ENCODE measurements around the gene LETMD1.

The LETMD1 gene

DNA sequence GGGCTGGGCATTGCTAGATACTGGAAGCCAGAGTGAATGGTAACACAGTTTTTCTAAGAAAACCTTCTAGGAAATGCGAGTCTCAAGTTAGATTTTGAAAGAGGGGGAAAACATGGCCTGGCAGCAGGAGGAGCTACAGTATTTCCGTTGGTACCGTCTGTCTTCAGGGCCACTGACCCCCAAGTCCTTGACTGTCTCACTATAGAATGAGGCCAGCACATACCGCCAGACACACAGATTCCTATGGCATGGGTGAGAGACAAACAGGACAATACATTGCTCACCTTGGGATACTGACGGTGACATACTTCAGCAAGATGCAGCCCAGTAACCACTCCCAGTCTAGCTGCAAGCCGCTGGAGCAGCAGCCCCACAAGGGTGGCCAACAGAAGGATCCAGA, 43.6 kb upstream of the LETMD1 start:
- H3K14ac ChIP-seq (ENCODE audit: low read length in 2 of 2): no peak overlapping the region
- H2BK120ac ChIP-seq (ENCODE audit: low read depth, low read length): no peak overlapping the region
- H3K27ac ChIP-seq (ENCODE audit: low read length, poor library complexity, severe bottlenecking): no peak overlapping the region
- no peak overlapping the region for H3K23ac ChIP-seq (ENCODE audit: low read length in 2 of 2)
- no peak overlapping the region for H3K4me2 ChIP-seq (ENCODE audit: low read length, poor library complexity, severe bottlenecking)
- no peak overlapping the region for H4K8ac ChIP-seq (ENCODE audit: low read length)
- no peaks in the 10 kb centered on the region for H3K9me3 ChIP-seq (ENCODE audit: control insufficient read depth, low read length)
- 96% methylated on average over 6 of the region's 6 CpGs for WGBS
- H2BK12ac ChIP-seq (ENCODE audit: low read length in 2 of 2): no peak overlapping the region
- no peak overlapping the region for H3K9ac ChIP-seq (ENCODE audit: low read length)
- H3K18ac ChIP-seq (ENCODE audit: low read depth in 1 of 2, low read length in 2 of 2): no peak overlapping the region
- peaks cover 33 to 53% of the 10 kb centered on the region in 2 experiments for H3K36me3 ChIP-seq (ENCODE audit: control insufficient read depth in 1 of 2, insufficient read depth in 2 of 2, low read depth in 1 of 2, low read length in 2 of 2)
- no peak overlapping the region for H3K4ac ChIP-seq (ENCODE audit: low read depth in 1 of 2, low read length in 2 of 2)
- H4K91ac ChIP-seq (ENCODE audit: low read length): no peak overlapping the region
- DNase-seq: no peak
- H2AK5ac ChIP-seq (ENCODE audit: low read length, severe bottlenecking): no peak overlapping the region
- no peak overlapping the region for H2AFZ ChIP-seq (ENCODE audit: low read depth, low read length)
- H3K4me1 ChIP-seq (ENCODE audit: control insufficient read depth, insufficient read depth, low read depth, low read length): peaks cover 2% of the 10 kb centered on the region
- peaks cover 33% of the 10 kb centered on the region for H3K79me1 ChIP-seq (replicated peaks; ENCODE audit: low read length, poor library complexity, severe bottlenecking)
- no peak overlapping the region for H3K4me3 ChIP-seq (ENCODE audit: insufficient read depth in 1 of 2, low read depth in 1 of 2, low read length in 2 of 2)
- H2BK5ac ChIP-seq (ENCODE audit: low read depth, low read length, poor library complexity, severe bottlenecking): no peak overlapping the region
- no peaks in the 10 kb centered on the region for H3K27me3 ChIP-seq (ENCODE audit: control insufficient read depth in 1 of 2, insufficient read depth in 1 of 2, low read length in 2 of 2)
- H2BK15ac ChIP-seq (ENCODE audit: low read depth, poor library complexity, severe bottlenecking): no peak overlapping the region

DNA sequence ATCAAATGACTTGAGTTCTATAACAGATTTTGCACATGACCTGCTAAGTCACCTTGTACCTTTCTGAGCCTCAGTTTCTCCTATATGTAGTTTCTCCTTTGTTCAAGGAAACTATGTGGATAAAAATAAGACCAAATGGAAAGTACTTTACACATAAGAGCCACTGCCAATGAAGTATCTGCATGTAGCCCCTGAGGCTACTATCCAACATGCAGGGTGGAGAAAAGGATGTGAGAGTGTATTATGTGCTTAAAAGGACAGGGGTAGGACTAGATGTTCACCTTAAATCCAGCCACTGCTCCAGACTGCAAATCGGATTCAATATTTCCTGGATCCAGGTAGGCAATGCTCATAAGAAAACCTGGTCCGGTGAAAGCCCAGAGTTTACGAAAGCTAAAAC, 43.1 kb upstream of the LETMD1 start:
- 82% methylated on average over 3 of the region's 3 CpGs for WGBS
- Histone ChIP-seq H2AFZ (ENCODE audit: low read depth, low read length) (no peak overlapping the region), H3K36me3 (ENCODE audit: control insufficient read depth in 1 of 2, insufficient read depth in 2 of 2, low read depth in 1 of 2, low read length in 2 of 2) (peaks cover 33 to 50% of the 10 kb centered on the region in 2 experiments), H2BK15ac (ENCODE audit: low read depth, poor library complexity, severe bottlenecking) (no peak overlapping the region), H3K27ac (ENCODE audit: low read length, poor library complexity, severe bottlenecking) (no peak overlapping the region), H3K18ac (ENCODE audit: low read depth in 1 of 2, low read length in 2 of 2) (no peak overlapping the region), H3K4me3 (ENCODE audit: insufficient read depth in 1 of 2, low read depth in 1 of 2, low read length in 2 of 2) (no peak overlapping the region), H2BK120ac (ENCODE audit: low read depth, low read length) (no peak overlapping the region), H2BK12ac (ENCODE audit: low read length in 2 of 2) (no peak overlapping the region), H3K27me3 (ENCODE audit: control insufficient read depth in 1 of 2, insufficient read depth in 1 of 2, low read length in 2 of 2) (no peaks in the 10 kb centered on the region), H4K8ac (ENCODE audit: low read length) (no peak overlapping the region), H3K9me3 (ENCODE audit: control insufficient read depth, low read length) (no peaks in the 10 kb centered on the region), H3K4me2 (ENCODE audit: low read length, poor library complexity, severe bottlenecking) (no peak overlapping the region), H2AK5ac (ENCODE audit: low read length, severe bottlenecking) (no peak overlapping the region), H4K91ac (ENCODE audit: low read length) (no peak overlapping the region), H3K4me1 (ENCODE audit: control insufficient read depth, insufficient read depth, low read depth, low read length) (peaks cover 2% of the 10 kb centered on the region), H2BK5ac (ENCODE audit: low read depth, low read length, poor library complexity, severe bottlenecking) (no peak overlapping the region), H3K79me1 (replicated peaks; ENCODE audit: low read length, poor library complexity, severe bottlenecking) (peaks cover 38% of the 10 kb centered on the region), H3K14ac (ENCODE audit: low read length in 2 of 2) (no peak overlapping the region), H3K23ac (ENCODE audit: low read length in 2 of 2) (no peak overlapping the region), H3K9ac (ENCODE audit: low read length) (no peak overlapping the region), H3K4ac (ENCODE audit: low read depth in 1 of 2, low read length in 2 of 2) (no peak overlapping the region)
- DNase-seq: no peak

DNA sequence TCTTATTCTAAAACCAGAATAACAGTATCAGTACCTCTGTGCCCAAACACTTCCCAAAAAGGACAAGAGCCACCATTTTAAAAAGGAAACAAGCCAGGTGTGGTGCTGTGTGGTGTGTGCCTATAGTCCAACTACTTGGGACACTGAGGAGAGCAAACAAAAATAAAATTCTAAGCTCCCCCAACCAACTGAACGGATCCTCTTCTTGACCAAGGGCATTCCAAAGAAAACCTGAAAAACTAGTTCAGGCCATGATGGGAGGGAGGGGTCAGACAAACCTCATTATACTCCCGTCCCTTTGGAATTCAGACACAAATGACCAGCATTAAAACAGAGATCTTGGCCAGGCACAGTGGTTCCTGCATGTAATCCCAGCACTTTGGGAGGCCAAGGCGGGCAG, 42.5 kb upstream of the LETMD1 start:
- H3K4ac ChIP-seq (ENCODE audit: low read depth in 1 of 2, low read length in 2 of 2): no peak overlapping the region
- no peak overlapping the region for H2AFZ ChIP-seq (ENCODE audit: low read depth, low read length)
- H3K14ac ChIP-seq (ENCODE audit: low read length in 2 of 2): no peak overlapping the region
- H3K4me2 ChIP-seq (ENCODE audit: low read length, poor library complexity, severe bottlenecking): no peak overlapping the region
- H4K8ac ChIP-seq (ENCODE audit: low read length): no peak overlapping the region
- no peak overlapping the region for H3K27ac ChIP-seq (ENCODE audit: low read length, poor library complexity, severe bottlenecking)
- no peak overlapping the region for H3K9ac ChIP-seq (ENCODE audit: low read length)
- no peak overlapping the region for H2BK120ac ChIP-seq (ENCODE audit: low read depth, low read length)
- WGBS: 94% methylated on average over 3 of the region's 3 CpGs
- no peak overlapping the region for H3K4me3 ChIP-seq (ENCODE audit: insufficient read depth in 1 of 2, low read depth in 1 of 2, low read length in 2 of 2)
- no peak overlapping the region for H2AK5ac ChIP-seq (ENCODE audit: low read length, severe bottlenecking)
- H3K23ac ChIP-seq (ENCODE audit: low read length in 2 of 2): no peak overlapping the region
- H4K91ac ChIP-seq (ENCODE audit: low read length): no peak overlapping the region
- no peaks in the 10 kb centered on the region for H3K9me3 ChIP-seq (ENCODE audit: control insufficient read depth, low read length)
- H3K18ac ChIP-seq (ENCODE audit: low read depth in 1 of 2, low read length in 2 of 2): no peak overlapping the region
- no peak overlapping the region for H2BK15ac ChIP-seq (ENCODE audit: low read depth, poor library complexity, severe bottlenecking)
- no peaks in the 10 kb centered on the region for H3K4me1 ChIP-seq (ENCODE audit: control insufficient read depth, insufficient read depth, low read depth, low read length)
- H2BK12ac ChIP-seq (ENCODE audit: low read length in 2 of 2): no peak overlapping the region
- no peak for DNase-seq
- H3K79me1 ChIP-seq (replicated peaks; ENCODE audit: low read length, poor library complexity, severe bottlenecking): peaks cover 39% of the 10 kb centered on the region
- H2BK5ac ChIP-seq (ENCODE audit: low read depth, low read length, poor library complexity, severe bottlenecking): no peak overlapping the region
- peaks cover 33 to 45% of the 10 kb centered on the region in 2 experiments for H3K36me3 ChIP-seq (ENCODE audit: control insufficient read depth in 1 of 2, insufficient read depth in 2 of 2, low read depth in 1 of 2, low read length in 2 of 2)
- H3K27me3 ChIP-seq (ENCODE audit: control insufficient read depth in 1 of 2, insufficient read depth in 1 of 2, low read length in 2 of 2): no peaks in the 10 kb centered on the region

DNA sequence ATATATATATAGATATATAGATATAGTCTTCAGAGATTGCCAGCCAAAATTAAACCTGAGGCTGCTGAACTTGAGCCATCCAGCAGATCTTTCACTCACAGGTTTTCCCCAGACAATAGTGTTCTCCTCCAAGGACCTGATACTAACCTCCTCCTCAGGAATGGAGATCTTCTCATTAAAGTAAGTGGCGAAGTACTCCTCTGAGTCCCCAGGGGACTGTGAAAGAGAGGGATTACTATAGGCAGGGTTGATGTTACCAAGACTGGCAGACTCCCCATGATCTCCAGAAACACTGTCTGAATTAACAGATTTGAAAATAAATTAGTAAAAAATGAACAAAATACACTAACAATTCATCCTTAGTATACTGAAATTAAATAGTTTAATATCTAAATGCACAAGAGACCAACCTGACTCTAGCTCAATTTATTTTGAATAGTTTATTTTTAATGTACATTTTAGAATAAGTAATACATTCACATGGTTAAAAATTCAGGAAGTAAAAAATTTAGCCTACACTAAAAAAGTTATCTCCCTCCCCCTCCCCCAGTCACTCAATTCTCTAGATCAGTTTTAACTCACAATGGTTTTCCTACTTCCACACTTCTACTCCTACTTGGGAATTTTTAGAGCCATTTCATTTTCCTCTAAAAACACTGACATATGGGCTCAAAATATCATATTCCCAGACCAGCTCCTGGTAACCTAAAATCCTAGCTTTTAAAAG, 39.6 kb upstream of the LETMD1 start:
- Histone ChIP-seq H4K8ac (ENCODE audit: low read length) (no peak overlapping the region), H3K23ac (ENCODE audit: low read length in 2 of 2) (no peak overlapping the region), H3K4me3 (ENCODE audit: insufficient read depth in 1 of 2, low read depth in 1 of 2, low read length in 2 of 2) (no peak overlapping the region), H3K27me3 (ENCODE audit: control insufficient read depth in 1 of 2, insufficient read depth in 1 of 2, low read length in 2 of 2) (no peaks in the 10 kb centered on the region), H2AFZ (ENCODE audit: low read depth, low read length) (no peak overlapping the region), H3K9me3 (ENCODE audit: control insufficient read depth, low read length) (no peaks in the 10 kb centered on the region), H2BK12ac (ENCODE audit: low read length in 2 of 2) (no peak overlapping the region), H2AK5ac (ENCODE audit: low read length, severe bottlenecking) (no peak overlapping the region), H3K79me1 (replicated peaks; ENCODE audit: low read length, poor library complexity, severe bottlenecking) (peaks cover 36% of the 10 kb centered on the region), H4K91ac (ENCODE audit: low read length) (no peak overlapping the region), H3K9ac (ENCODE audit: low read length) (peak overlapping the region; percentile 1), H3K18ac (ENCODE audit: low read depth in 1 of 2, low read length in 2 of 2) (no peak overlapping the region), H3K14ac (ENCODE audit: low read length in 2 of 2) (no peak overlapping the region), H2BK120ac (ENCODE audit: low read depth, low read length) (no peak overlapping the region), H2BK5ac (ENCODE audit: low read depth, low read length, poor library complexity, severe bottlenecking) (no peak overlapping the region), H2BK15ac (ENCODE audit: low read depth, poor library complexity, severe bottlenecking) (no peak overlapping the region), H3K4me1 (ENCODE audit: control insufficient read depth, insufficient read depth, low read depth, low read length) (peaks cover 6% of the 10 kb centered on the region), H3K4me2 (ENCODE audit: low read length, poor library complexity, severe bottlenecking) (no peak overlapping the region), H3K36me3 (ENCODE audit: control insufficient read depth in 1 of 2, insufficient read depth in 2 of 2, low read depth in 1 of 2, low read length in 2 of 2) (peaks cover 17 to 45% of the 10 kb centered on the region in 2 experiments), H3K4ac (ENCODE audit: low read depth in 1 of 2, low read length in 2 of 2) (no peak overlapping the region), H3K27ac (ENCODE audit: low read length, poor library complexity, severe bottlenecking) (no peak overlapping the region)
- WGBS: no CpG with 5 or more reads among the region's 1 CpG
- DNase-seq: no peak
